ENCODE measurements around the gene TOLLIP. TPM values are rescaled to one million over a fixed set of nuclear protein-coding genes. Genes with fewer than 3 reads are reported as not detected.

The TOLLIP gene
- total RNA-seq, 6 experiments from 2014 or later = 68.3 to 103 (median 88.0) TPM

DNA sequence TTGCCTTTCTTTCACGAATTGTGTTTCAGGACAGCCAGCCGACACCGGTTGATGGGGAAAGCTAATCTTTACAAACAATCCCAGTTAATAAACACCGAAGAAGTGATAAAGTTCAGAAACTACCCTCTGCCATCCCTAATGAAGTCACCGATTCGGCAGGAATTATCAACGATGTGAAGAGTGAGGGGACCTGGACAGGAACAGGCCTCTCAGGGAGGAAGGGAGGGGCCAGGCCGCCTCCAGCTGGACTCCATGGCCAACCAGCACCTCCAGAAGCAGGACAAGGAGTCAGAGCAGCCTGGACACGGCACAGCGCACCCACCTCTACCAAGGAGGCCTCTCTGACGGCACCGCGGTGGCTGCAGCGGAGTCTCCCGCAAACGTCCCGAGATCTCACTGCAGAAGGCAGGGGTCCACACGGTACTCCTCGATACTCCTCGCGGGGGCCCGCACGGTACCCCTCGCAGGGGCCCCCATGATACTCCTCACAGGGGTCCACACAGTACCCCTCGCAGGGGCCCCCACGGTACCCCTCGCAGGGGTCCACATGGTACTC is 3.9 kb downstream of the TOLLIP start:
- H3K4me3 ChIP-seq = peak overlapping the region; percentile 20 to 50 (median 40)
- intact Hi-C loops (cut with DNase I) = no loop called here
- H3K27me3 ChIP-seq = no peaks in the 10 kb centered on the region
- peak in 3 of 4 donors; percentile 1 to 9 (median 1) for ATAC-seq
- H3K27ac ChIP-seq = peak overlapping the region; percentile 55 to 96 (median 89)
- no peaks in the 10 kb centered on the region for H3K9me3 ChIP-seq
- TF ChIP-seq POLR2A (IDR thresholded peaks at IDR 0.05) = peak; percentile 32
- TF ChIP-seq, protein P1, sequence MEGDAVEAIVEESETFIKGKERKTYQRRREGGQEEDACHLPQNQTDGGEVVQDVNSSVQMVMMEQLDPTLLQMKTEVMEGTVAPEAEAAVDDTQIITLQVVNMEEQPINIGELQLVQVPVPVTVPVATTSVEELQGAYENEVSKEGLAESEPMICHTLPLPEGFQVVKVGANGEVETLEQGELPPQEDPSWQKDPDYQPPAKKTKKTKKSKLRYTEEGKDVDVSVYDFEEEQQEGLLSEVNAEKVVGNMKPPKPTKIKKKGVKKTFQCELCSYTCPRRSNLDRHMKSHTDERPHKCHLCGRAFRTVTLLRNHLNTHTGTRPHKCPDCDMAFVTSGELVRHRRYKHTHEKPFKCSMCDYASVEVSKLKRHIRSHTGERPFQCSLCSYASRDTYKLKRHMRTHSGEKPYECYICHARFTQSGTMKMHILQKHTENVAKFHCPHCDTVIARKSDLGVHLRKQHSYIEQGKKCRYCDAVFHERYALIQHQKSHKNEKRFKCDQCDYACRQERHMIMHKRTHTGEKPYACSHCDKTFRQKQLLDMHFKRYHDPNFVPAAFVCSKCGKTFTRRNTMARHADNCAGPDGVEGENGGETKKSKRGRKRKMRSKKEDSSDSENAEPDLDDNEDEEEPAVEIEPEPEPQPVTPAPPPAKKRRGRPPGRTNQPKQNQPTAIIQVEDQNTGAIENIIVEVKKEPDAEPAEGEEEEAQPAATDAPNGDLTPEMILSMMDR (IDR thresholded peaks at IDR 0.05) = no peak
- peaks cover 0 to 79% (median 30%) of the 10 kb centered on the region in 4 donors for H3K4me1 ChIP-seq
- H3K36me3 ChIP-seq = peaks cover 0 to 2% (median 0%) of the 10 kb centered on the region in 4 donors
- 12% methylated on average over 8 of the region's 27 CpGs for WGBS (ENCODE audit: insufficient coverage, low coverage, low lambda C conversion rate, missing lambda C conversion rate)
- peak in 2 of 3 donors; percentile 31 to 64 for DNase-seq

DNA sequence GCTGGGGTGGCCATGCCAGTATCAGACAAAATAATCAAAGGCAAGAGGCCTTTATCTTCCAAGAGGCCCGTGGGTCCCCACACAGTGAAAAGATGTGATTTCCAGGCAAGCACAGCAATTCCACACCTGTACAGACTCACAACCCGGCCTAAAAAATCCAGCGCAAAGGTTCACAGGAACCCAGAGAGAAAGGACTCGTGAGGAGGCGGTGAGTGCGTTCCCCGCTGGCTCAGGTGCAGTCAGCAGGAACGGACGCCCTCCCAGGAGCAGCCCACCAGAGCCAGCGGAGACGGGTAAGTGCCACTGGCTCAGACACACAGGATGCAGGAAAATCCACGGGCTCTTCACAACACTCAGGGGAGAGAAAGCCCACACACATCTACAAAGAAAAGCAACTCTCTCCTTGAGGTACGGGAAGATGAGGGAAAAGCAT is 4.4 kb downstream of the TOLLIP start:
- Histone ChIP-seq H3K27ac (peak overlapping the region; percentile 55 to 96 (median 89)), H3K27me3 (no peaks in the 10 kb centered on the region), H3K36me3 (peaks cover 0 to 2% (median 0%) of the 10 kb centered on the region in 4 donors), H3K4me1 (peaks cover 0 to 79% (median 31%) of the 10 kb centered on the region in 4 donors), H3K9me3 (no peaks in the 10 kb centered on the region), H3K4me3 (peak overlapping the region; percentile 20 to 50 (median 40))
- peak in 1 of 3 donors; percentile 52 for DNase-seq
- WGBS (ENCODE audit: insufficient coverage, low coverage, low lambda C conversion rate, missing lambda C conversion rate) = 45% methylated on average over 12 of the region's 13 CpGs
- no peak for TF ChIP-seq POLR2A (IDR thresholded peaks at IDR 0.05)
- TF ChIP-seq, protein P1 (IDR thresholded peaks at IDR 0.05) = no peak
- intact Hi-C loops (cut with DNase I) = no loop called here
- no peak for ATAC-seq

DNA sequence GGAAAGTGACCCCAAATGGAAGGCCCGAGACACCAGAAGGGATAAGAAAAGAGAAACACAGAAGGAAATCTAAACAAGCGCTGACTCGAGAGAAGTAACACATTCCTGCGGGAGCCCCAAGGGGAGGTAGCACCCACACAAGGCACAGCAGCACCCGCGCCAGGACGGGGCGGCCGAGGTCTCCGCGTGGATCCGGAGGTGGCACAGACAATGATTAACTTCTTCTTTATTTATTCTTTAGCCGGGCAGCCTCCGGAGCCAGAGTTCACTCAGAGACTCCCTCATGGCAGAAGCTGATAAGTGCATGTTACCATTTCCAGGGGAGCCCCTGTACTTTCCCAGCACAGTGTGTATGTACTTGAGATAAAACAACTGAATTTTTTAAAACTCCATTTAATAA is 5.1 kb downstream of the TOLLIP start:
- H3K36me3 ChIP-seq = peaks cover 0 to 2% (median 0%) of the 10 kb centered on the region in 4 donors
- intact Hi-C loops (cut with DNase I) = no loop called here
- no peaks in the 10 kb centered on the region for H3K27me3 ChIP-seq
- WGBS (ENCODE audit: insufficient coverage, low coverage, low lambda C conversion rate, missing lambda C conversion rate) = 39% methylated on average over 13 of the region's 14 CpGs
- H3K4me3 ChIP-seq = peak overlapping the region in 2 of 3 donors; percentile 40 to 50
- DNase-seq (peak; percentile 76 to 90 (median 89)), ATAC-seq (peak; percentile 59 to 67 (median 63))
- peak overlapping the region; percentile 58 to 96 (median 89) for H3K27ac ChIP-seq
- peaks cover 0 to 85% (median 36%) of the 10 kb centered on the region in 4 donors for H3K4me1 ChIP-seq
- H3K9me3 ChIP-seq = no peaks in the 10 kb centered on the region
- TF ChIP-seq, protein P1 (IDR thresholded peaks at IDR 0.05) = no peak
- peak; percentile 78 for TF ChIP-seq POLR2A (IDR thresholded peaks at IDR 0.05)

DNA sequence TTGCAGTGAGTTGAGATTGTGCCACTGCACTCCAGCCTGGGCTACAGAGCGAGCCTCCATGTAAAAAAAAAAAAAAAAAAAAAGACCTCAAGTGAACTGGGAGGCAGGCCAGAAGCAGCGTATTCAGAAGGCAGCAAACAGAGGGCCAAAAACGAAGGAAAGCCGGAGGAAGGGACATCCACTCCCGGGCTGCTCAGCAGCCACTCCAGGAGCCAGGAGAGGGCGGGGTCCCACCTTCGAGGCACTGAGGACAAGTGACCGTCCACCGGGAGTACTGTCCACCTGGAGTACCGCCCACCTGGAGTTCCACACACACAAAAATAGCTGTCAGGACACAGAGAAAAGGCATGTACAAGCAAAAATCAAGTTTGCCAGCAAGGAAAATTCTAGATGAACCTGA is 5.5 kb downstream of the TOLLIP start:
- WGBS (ENCODE audit: insufficient coverage, low coverage, low lambda C conversion rate, missing lambda C conversion rate) = 10% methylated on average over 7 of the region's 10 CpGs
- DNase-seq = peak in 2 of 3 donors; percentile 34 to 64

More for the DNA sequence above, 5.5 kb downstream of the TOLLIP start:
- H3K4me1 ChIP-seq = peaks cover 0 to 89% (median 37%) of the 10 kb centered on the region in 4 donors
- intact Hi-C loops (cut with DNase I) = no loop called here
- ATAC-seq = peak in 1 of 4 donors; percentile 4
- no peaks in the 10 kb centered on the region for H3K9me3 ChIP-seq
- no peaks in the 10 kb centered on the region for H3K27me3 ChIP-seq
- peak overlapping the region in 2 of 3 donors; percentile 40 to 50 for H3K4me3 ChIP-seq
- TF ChIP-seq, protein P1 (IDR thresholded peaks at IDR 0.05) = no peak
- TF ChIP-seq POLR2A (IDR thresholded peaks at IDR 0.05) = no peak
- peak overlapping the region; percentile 58 to 96 (median 89) for H3K27ac ChIP-seq
- peaks cover 0 to 2% (median 0%) of the 10 kb centered on the region in 4 donors for H3K36me3 ChIP-seq

Data from right lobe of liver (tissue), 6 donors.